HG02885 (cell line): ENCODE data around the gene GALR2.
A peak's percentile ranks its signal among the peaks of the same experiment; 100 is the strongest.

Experiments used
- ATAC-seq: cut with Tn5 transposase; IDR thresholded peaks from one replicate; pipeline ENCODE4 v1.9.1; 2021; ENCODE audit warnings: mild to moderate bottlenecking; ENCODE audit not compliant: unreplicated experiment, poor library complexity

GALR2 gene

DNA sequence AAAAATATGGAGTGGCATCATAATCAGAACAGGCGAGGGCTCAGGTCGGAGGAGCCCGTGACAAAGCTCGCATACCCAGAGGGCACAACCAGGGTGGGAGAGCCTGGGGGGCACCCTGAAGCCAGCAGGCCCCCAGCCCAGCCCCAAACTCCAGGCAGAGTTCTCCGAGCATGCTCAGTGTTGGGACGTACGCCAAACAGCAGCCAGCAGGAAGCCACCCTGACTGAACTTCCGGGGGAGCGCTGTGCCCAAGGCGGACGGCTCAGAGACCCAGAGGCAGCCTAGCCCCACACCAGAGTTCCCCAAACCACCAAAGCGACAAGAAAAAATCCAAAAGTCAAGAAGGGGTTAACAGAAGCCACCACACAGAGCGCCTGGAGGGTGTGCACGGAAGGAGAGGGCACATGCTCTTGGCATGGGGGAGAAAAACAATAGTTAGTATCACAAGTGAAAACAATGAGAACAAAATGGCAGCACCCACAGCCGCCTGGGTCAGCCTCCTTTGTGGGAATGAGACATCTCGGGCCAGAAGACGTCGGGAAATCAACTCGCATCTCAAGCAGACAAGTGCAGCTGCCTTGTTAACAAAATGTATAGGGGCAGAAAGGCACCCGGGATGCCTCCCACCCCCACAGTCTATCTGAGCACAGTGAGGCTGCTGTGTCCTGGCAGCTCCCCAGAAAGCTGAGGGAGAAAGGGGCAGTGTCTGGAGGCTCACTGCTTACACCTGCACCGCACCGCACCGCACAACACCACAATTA is 17.1 kb downstream of the GALR2 start:
- ATAC-seq, result no peak

DNA sequence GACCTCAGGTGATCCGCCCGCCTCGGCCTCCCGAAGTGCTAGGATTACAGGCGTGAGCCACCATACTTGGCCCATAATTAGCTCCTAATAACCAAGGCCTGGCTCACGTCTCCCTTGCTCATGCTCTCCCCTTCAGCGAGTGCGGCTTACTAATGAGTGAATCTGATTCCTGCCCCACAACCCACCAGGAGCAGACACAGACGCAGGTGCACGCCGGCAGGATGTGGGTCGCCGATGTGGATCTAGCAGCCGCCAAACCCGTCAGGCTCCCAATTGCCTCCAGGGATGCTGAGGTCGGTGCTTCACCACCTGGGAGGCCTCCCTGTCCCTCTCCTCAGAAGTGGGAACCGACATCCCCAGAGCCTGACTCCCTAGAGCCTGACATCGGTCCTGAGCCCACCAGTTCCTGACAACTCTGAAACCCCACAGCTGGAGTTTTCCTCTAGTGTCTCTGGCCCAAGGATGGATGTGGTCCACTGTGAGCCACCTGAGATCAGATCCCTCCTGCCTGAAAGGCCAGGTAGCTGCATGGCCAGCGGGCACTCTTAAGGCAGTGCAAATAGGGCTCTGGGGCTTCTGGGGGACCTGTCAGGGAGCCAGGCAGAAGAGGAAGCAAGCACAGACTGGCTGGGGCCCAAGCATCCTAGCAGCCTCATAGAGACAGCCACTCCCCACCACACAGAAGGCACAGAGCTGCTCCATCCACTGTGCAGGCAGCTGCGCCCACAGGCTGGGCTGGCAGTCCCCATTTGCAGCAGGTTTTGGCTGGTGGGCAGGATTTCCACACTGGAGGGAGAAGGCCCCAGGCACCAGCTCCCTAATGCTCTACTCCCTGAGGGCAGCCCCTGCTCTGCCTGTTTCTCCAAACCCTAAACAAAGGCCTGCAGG is 18.2 kb downstream of the GALR2 start:
- no peak for ATAC-seq

DNA sequence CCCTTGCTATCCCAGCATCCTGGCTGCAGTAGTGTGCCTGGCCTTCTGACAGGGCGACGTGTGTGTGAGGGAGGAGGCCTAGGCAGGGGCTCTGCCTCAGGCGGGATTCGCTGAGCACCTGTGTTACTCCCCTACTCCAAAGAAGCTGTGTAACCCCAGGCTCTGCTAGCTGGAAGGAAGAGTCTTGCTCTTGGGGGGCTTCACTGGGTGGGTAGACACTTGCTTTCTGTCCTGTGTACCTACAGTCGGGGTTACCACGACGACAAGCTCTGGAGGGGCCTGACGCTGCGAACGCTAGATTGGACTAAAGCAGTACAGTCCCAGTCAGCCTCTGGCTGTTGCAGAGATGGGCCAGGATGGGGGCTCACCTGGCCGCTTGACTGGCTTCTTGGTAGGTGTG is 19.5 kb downstream of the GALR2 start:
- no peak for ATAC-seq

DNA sequence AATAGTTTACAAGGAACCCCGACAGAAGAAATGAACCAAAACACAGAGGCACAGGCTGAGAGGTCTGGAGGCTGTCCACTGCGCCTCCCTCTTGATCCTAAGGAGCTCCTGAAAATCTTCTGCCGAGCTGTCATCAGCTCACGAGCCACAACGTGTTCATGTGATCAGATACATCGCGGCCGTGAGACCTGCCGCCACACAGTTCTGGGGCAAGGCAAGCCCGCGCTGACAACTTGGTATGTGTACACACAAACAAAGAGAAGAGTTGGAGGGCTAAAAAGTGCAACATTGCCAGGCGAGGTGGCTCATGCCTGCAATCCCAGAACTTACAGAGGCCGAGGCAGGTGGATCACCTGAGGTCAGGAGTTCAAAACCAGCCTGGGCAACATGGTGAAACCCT is 21.4 kb downstream of the GALR2 start:
- no peak for ATAC-seq

DNA sequence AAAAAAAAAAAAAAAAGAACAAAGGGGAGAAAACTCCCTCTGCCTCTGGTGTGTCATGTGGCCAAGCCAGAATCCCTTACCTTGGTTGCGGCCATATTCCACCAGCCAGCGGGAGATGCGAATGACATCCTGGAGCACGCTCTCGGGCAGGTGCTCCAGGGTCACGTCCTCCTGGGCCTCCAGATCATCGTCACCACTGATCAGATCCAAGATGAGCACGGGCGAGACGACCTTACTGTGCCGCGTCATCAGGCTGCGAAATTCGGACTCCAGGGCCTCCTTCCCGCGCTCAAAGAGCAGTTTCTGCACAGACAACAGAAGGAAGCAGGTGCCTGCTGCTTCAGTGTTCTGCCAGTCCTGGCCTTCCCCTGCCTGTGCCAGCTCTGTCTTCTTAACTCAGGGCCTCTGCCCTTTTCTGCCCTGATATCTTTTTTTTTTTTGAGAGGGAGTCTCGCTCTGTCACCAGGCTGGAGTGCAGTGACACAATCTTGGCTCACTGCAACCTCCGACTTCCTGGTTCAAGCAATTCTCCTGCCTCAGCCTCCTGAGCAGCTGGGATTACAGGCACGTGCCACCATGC is 23.2 kb downstream of the GALR2 start:
- ATAC-seq, result no peak

DNA sequence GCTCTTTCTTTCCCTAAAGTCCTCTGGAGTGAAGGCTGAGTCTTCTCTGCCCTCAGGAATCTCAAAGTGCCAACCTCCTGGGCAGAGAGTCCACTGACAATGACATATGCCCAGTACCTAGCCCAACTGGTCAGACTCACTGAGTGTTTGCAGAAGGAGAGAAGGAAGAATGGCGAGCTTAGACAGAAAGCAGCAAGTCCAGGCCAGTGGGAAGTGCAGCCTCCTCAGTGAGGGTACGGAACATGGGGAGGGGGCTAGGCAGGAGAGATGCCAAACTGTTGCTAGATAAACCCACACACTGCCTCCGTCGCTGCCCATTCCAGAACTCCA is 28.3 kb downstream of the GALR2 start:
- no peak for ATAC-seq

DNA sequence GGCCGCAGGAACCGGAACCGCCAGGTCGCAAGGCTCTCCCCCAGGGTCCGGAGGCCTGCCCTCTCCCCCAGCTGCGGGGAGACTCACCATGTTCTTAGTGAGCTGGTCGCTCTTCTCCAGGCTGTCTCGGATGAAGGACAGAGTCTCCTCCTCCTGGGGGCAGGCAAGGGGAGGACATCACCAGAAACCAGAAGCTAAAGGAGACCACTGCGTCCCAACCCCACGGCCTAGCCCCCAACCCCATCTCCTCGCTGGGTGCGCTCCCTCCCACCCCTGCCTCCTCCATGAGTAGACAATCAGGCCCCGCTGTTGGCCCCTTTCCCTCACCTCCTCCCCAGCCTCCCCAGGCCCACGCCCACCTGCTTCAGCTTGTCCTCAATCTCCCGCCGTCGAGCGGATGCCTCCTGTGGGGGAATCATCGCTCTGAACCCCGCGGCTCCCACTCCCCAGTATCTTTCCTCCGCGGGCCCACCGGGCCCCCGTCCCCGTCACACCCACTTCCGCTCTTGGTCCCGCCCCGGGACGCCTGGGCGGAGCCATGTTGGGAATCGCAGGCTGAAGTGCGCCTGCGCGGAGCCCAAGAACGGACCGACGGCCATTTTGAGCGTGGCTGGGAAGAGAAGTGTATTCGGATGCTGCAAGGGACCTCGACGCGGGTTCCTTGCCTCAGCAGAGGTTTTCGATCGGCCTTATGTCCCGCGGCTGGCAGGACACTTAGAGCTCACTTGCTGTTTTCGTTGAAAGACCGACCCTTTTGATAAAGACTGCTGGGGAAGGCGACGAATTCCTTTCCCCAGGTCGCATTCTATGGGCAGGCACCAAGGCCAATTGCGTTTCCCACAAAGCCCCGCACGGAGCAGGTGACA is 28.9 kb downstream of the GALR2 start, which contains the start of gene EXOC7:
TSS of gene EXOC7 (minus strand) at position 514 of the 866 bp plus-strand sequence. CDS start at position 419, 95 bp downstream.
- peak; percentile 87 for ATAC-seq

DNA sequence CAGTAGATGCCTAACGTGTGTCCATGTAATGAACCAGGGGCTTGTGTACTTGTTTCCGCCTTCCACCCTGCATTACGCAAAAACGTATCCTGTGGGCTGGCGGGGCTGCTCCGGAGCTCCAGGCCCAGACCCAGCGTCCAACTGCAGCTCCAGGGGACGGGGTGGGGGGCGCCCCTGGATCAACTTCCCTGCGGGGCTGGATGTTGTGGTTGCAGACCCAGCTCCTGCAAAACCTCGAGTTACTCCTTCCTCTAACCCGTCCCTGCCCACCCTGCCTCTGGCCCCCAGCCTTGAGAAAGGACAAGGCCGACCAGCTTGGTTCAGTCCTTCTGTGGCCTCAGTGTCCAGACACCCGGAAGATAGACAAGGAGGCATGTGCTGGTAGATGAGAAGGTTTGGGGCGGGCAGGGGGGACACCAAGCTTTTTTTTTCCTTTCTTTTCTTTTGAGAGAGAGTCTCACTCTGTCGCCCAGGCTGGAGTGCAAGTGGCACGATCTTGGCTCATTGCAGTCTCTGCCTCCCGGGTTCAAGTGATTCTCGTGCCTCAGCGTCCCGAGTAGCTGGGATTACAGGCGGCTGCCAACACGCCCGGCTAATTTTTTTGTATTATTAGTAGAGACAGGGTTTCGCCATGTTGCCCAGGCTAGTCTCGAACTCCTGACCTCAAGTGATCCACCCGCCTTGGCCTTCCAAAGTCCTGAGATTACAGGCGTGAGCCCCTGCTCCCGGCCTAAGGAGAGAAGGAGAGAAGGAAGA is 29.7 kb downstream of the GALR2 start:
- no peak for ATAC-seq

DNA sequence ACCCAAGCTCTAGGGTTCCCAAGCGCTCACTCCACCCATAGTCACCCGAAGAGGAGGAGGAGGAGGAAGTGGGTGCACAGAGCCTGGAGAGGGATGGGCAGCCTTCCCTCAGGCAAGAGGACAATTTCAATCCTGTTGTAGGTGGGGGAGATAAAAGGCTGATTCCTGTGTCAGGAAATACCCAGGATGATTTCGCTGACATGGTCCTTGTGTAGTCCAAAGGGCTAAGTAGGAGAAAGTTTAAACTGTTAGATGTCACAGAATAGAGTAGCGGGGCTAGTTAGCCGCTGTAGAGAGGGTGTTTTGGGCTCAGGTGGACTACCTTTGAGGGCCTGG is 30.3 kb downstream of the GALR2 start:
- no peak for ATAC-seq

DNA sequence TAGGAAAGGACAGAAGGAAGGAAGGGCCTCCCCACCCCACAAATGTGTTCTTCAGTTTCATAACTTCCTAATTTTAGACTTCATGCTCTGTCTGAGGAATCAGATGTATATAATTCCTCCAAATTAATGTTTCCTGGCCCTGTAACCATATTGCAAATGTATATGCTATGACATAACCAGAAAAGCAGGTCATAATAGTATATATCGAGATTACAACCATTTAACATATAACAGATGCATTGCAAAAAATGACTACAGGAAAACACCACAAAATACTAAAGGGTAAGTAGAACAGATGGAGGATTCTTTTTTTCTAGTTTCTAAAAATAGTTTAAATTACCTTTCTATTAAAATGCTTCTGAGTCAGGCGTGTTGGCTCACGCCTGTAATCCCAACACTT is 32.1 kb downstream of the GALR2 start:
- no peak for ATAC-seq

DNA sequence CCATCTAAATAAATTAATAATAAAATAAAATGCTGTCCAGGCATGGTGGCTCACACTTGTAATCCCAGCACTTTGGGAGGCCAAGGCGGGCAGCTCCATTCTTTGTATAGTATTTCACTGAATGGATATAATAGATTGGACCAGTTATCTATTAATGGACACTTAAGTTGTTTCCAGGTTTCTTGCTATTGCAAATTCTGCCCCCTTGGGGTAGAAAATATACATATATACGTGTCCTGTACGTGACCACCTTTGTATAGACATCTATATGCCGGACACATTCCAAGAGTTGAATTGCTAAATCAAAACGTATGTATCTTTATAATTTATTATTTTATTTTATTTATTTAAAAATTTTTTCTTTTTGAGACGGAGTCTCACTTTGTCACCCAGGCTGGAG is 32.9 kb downstream of the GALR2 start:
- no peak for ATAC-seq

DNA sequence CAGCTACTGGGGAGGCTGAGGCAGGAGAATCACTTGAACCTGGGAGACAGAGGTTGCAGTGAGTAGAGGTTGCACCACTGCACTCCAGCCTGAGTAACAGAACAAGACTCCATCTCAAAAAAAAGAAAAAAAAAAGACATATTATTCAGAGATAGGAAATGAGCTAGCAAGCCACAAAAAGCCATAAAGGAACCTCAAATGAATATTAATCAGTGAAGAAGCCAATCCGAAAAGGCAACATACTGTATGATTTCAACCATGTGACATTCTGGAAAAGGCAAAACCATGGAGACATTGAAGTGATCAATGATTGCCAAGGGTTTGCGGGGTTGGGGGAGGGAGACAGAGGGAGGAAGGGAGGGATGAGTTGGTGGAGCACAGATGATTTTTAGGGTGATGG is 37.4 kb downstream of the GALR2 start:
- ATAC-seq, result no peak

DNA sequence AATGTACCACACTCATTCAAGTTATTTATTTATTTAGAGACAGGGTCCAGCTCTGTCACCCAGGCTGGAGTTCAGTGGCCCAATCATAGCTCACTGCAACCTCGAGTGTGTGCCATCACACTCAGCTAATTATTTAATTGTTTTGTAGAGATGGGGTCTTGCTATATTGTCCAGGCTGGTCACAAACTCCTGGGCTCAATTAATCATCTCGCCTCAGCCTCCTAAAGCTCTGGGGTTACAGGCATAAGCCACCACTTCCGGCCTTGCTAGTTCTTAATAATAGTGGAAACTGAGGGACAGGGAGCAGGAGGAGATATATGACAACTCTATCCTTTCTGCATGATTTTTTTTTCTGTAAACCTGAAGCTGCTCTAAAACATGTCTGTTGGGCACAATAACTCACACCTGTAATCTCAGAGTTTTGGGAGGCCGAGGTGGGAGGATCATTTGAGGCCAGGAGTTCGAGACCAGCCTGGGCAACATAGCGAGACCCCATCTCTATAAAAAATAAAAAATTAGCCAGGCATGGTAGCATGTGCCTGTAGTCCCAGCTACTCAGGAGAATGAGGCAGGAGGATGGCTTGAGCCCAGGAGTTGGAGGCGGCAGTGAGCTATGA is 40.7 kb downstream of the GALR2 start:
- no peak for ATAC-seq

DNA sequence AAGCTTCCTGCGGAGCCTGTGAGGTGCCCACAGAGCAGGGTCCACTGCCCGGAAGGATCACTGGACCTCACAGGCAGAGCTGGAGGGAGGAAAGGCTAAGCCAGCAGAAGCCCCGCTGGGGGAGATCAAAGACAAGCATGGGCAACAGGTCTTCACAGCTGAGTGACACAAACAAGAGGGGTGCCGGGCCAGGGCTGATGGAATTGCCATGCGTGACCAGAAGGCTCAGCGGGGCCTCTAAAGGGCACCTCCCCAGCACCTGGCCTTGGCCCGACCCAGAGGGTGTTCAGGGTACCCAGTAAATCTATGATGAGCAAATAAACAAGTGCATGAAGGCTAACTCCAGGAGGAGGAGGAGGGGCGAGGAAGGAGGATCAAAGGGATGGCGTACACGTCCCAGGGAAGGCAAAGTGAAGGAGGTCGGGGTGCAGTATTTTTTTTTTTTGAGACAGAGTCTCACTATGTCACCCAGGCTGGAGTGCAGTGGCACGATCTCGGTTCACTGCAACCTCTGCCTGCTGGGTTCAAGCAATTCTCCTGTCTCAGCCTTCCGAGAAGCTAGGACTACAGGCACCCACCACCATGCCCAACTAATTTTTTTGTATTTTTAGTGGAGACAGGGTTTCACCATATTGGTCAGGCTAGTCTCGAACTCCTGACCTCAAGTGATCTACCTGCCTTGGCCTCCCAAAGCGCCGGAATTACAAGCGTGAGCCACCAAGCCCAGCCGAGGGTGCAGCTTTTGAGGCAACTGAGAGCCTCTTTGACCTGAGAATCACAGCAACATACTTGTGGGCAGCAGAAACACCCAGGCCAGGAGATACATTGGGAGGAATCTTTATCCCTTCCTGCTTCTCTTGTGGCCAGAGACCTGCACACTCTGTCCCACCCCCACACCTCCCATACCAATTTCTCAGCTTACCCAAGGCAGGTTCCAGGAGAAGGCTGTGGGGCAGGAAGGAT is 45.1 kb downstream of the GALR2 start:
- no peak for ATAC-seq

DNA sequence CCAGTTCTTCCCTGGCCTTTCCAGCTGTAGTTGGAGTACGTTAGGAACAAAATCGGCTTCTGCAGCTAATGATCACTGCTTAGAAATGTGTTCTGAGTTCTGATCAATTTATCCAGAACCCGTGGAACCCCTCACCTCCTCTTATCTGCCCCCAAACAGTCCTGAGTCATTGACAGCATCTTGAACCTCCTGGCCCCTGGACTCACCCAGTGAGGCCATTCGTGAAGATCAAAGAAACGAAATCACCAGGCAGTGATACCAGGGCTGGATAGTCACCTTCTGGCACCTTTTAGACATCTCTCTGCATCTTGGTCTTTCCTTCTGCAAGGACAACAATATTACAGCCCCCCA is 46.1 kb downstream of the GALR2 start:
- no peak for ATAC-seq

DNA sequence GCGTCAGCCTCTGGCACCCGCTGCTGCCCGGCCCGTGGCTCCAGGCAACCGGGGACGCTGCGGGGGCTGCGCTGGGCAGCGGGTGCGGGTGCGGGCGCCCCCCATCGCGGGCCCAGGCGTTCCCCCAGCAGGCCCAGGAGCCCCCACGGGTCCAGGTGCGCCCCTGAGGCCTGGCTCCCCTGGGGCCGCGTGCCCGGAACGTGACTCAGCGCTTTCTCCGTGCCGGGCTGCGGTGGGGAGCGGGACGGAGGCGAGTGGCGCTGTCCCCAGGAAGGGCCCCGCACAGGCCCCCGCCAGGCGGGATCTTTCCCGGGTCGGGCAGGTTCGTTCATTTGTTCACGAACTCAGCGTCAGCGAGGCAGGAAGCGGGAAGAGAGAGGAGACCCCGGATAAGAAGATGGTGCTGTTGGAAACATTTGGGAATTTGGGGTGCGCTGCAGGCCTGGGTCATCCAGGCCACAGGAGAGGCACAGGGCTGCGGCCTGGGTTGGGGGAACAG is 47.4 kb downstream of the GALR2 start:
- no peak for ATAC-seq

DNA sequence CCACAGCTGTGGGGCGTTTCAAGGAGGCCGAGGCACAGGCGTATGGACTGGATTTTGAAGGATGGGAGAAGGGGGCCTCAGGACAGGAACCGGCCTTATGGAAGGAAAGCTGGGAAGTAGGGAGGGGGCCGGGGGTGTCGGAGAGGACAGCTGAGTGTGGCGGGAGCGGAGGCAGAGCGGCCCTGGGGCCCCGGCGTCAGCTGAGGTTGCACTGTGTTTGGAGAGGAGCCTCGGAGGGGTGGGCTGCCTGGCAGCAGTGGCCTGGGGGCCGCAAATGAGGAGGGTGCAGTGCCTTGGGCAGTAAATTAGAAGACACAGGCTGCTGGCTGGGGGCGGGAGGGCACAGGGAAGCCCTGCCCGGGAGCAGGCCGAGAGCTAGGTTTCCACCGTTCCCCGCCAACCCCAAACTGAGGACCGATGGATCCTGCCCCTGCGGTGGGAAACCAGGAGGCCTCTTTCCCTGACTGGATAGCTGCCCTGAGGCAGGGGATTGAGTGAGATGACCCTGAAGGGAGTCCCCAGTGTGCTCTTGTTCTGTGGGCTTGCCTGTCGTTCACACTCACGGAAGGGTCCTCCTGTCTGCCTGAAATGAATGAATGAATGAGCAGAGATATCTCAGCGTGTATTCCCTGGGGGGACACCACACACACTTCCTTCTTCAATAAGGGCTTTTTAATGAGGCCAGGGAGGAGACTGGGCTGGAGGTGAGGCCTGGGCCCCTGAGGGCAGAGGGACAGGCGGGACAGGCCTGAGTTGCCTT is 48.0 kb downstream of the GALR2 start:
- ATAC-seq, result no peak

DNA sequence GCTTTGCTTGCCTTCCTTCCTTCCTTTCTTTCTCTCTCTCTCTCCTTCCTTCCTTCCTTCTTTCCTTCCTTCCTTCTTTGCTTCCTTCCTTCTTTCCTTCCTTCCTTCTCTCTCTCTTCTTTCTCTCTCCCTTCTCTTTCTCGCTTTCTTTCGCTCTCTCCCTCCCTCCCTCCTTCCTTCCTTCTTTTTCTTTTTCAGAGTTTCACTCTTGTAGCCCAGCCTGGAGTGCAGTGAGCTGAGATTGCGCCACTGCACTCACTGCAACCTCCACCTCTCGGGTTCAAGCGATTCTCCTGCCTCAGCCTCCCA is 48.6 kb downstream of the GALR2 start:
- no peak for ATAC-seq
